Neural cell (in vitro differentiated cells): ENCODE data around the gene PDCD4. TPM values are rescaled to one million over a fixed set of nuclear protein-coding genes. Genes with fewer than 3 reads are reported as not detected.
A peak's percentile ranks its signal among the peaks of the same experiment; 100 is the strongest.

Experiments
- H2AFZ ChIP-seq: fragments of 200-600, 300-800 bp; sonication (generic), shearing (Covaris generic); 2 replicates; pipeline ENCODE4 v1.6.0; 2014; ENCODE audit warnings: low read depth, mild to moderate bottlenecking, antibody characterized with exemption, low read length, moderate library complexity
- H3F3A ChIP-seq: fragments of 200-600 bp; shearing (Covaris generic); 2 replicates; pipeline ENCODE4 v1.6.1; 2016; ENCODE audit warnings: mild to moderate bottlenecking, moderate library complexity, mixed read lengths, antibody characterized with exemption, low read length; ENCODE audit not compliant: insufficient read depth, poor library complexity, severe bottlenecking
- H3K27ac ChIP-seq: fragments of 200-600, 300-800 bp; sonication (generic), shearing (Covaris generic); 2 replicates; pipeline ENCODE4 v1.5.1; 2014; ENCODE audit warnings: mild to moderate bottlenecking, low read length, moderate library complexity
- H3K27me3 ChIP-seq: fragments of 300-800, 200-600 bp; sonication (generic), shearing (Covaris generic); 2 replicates; pipeline ENCODE4 v1.6.0; 2014; ENCODE audit warnings: mild to moderate bottlenecking, low read depth, low read length, moderate library complexity; ENCODE audit not compliant: insufficient read depth
- H3K36me3 ChIP-seq: fragments of 300-800, 200-600 bp; sonication (generic), shearing (Covaris generic); 2 replicates; pipeline ENCODE4 v1.5.1; 2014; ENCODE audit warnings: mild to moderate bottlenecking, antibody characterized with exemption, low read length, moderate library complexity; ENCODE audit not compliant: insufficient read depth
- H3K4me2 ChIP-seq: fragments of 300-800, 200-600 bp; sonication (generic), shearing (Covaris generic); 2 replicates; pipeline ENCODE4 v1.6.0; 2014; ENCODE audit warnings: mild to moderate bottlenecking, low read length
- H3K4me3 ChIP-seq: fragments of 300-800, 200-600 bp; sonication (generic), shearing (Covaris generic); 2 replicates; pipeline ENCODE4 v1.5.1; 2014; ENCODE audit warnings: mild to moderate bottlenecking, low read length, moderate library complexity
- H3K79me2 ChIP-seq: fragments of 200-600 bp; shearing (Covaris generic); replicated peaks from 2 replicates; pipeline ENCODE4 v1.6.0; 2014; ENCODE audit warnings: mild to moderate bottlenecking, low read length, moderate library complexity; ENCODE audit not compliant: insufficient read depth
- H3K9ac ChIP-seq: fragments of 300-800, 200-600 bp; sonication (generic), shearing (Covaris generic); 2 replicates; pipeline ENCODE4 v1.6.1; 2016; ENCODE audit warnings: mild to moderate bottlenecking, low read length, mixed read lengths
- H3K9me2 ChIP-seq: fragments of 200-600 bp; shearing (Covaris generic); 2 replicates; pipeline ENCODE4 v1.6.1; 2016; ENCODE audit warnings: mild to moderate bottlenecking, low read length, mixed read lengths; ENCODE audit not compliant: insufficient read depth
- H3K9me3 ChIP-seq: fragments of 200-600, 300-800 bp; sonication (generic), shearing (Covaris generic); 2 replicates; pipeline ENCODE4 v1.6.1; 2016; ENCODE audit warnings: mild to moderate bottlenecking, mixed run types, low read length, moderate library complexity, mixed read lengths
- H4K20me1 ChIP-seq: fragments of 200-600 bp; shearing (Covaris generic); 2 replicates; pipeline ENCODE4 v1.6.1; 2016; ENCODE audit warnings: mild to moderate bottlenecking, mixed run types; ENCODE audit not compliant: insufficient read depth
- CTCF ChIP-seq: fragments of 450-650 bp; IDR thresholded peaks from 2 replicates; pipeline ENCODE4 v1.5.1; 2014; ENCODE audit warnings: antibody characterized with exemption, mild to moderate bottlenecking, moderate library complexity; ENCODE audit not compliant: poor library complexity, severe bottlenecking
- EP300 ChIP-seq: fragments of 450-650 bp; conservative IDR thresholded peaks from 2 replicates; pipeline ENCODE4 v1.6.1; 2014; ENCODE audit warnings: antibody characterized with exemption, mild to moderate bottlenecking, moderate library complexity; ENCODE audit not compliant: poor library complexity, severe bottlenecking
- EZH2 ChIP-seq: fragments of 200-600, 300-800 bp; shearing (Covaris generic), sonication (generic); IDR thresholded peaks from 2 replicates; pipeline ENCODE4 v1.6.1; 2014; ENCODE audit warnings: antibody characterized with exemption, low read length, borderline replicate concordance, mild to moderate bottlenecking; ENCODE audit not compliant: insufficient read depth, poor library complexity, severe bottlenecking
- MXI1 ChIP-seq: fragments of 450-650 bp; conservative IDR thresholded peaks from 2 replicates; pipeline ENCODE4 v1.6.1; 2014; ENCODE audit warnings: antibody characterized with exemption, mild to moderate bottlenecking; ENCODE audit not compliant: poor library complexity, severe bottlenecking
- POLR2AphosphoS5 ChIP-seq: IDR thresholded peaks from 2 replicates; pipeline ENCODE4 v1.6.1; 2012
- RAD21 ChIP-seq: fragments of 450-650 bp; conservative IDR thresholded peaks from 2 replicates; pipeline ENCODE4 v1.6.1; 2014; ENCODE audit warnings: antibody characterized with exemption, mild to moderate bottlenecking, moderate library complexity
- REST ChIP-seq: IDR thresholded peaks from 2 replicates; pipeline ENCODE4 v1.6.1; 2012; ENCODE audit warnings: borderline replicate concordance
- SMC3 ChIP-seq: fragments of 450-650 bp; conservative IDR thresholded peaks from 2 replicates; pipeline ENCODE4 v1.6.1; 2014; ENCODE audit warnings: antibody characterized with exemption, mild to moderate bottlenecking, moderate library complexity; ENCODE audit not compliant: poor library complexity
- polyA plus RNA-seq: library from polyadenylated mRNA; depleted of rRNA; stranded (reverse); fragments of >200 nt; gene quantifications from 2 replicates; pipeline ENCODE4 v1.2.3, GENCODE V29; 2014

The PDCD4 gene
- polyA plus RNA-seq, 1 donor from 2014 or later, result 83.5 TPM

- H3K79me2 ChIP-seq, result peaks cover 32% of the 10 kb centered on the region
- peak overlapping the region; percentile 87 for H3K4me3 ChIP-seq
- no peaks in the 10 kb centered on the region for H3K27me3 ChIP-seq
- H3K36me3 ChIP-seq, result no peaks in the 10 kb centered on the region
- H3K9me3 ChIP-seq, result no peaks in the 10 kb centered on the region
- H3K4me2 ChIP-seq, result peak overlapping the region; percentile 43
- peak overlapping the region; percentile 87 for H3K27ac ChIP-seq
- TF ChIP-seq REST, result no peak
- no peaks in the 10 kb centered on the region for H4K20me1 ChIP-seq
- H3K9me2 ChIP-seq, result no peaks in the 10 kb centered on the region
- peak overlapping the region; percentile 90 for H3K9ac ChIP-seq
- no peaks in the 10 kb centered on the region for H3F3A ChIP-seq
- H2AFZ ChIP-seq, result no peak overlapping the region
Measured at GRCh38 chr10:110870823-110871297, 868 bp upstream of the PDCD4 start.

- no peaks in the 10 kb centered on the region for H3F3A ChIP-seq
- H3K27ac ChIP-seq, result peak overlapping the region; percentile 87
- H2AFZ ChIP-seq, result peak overlapping the region; percentile 71
- H3K79me2 ChIP-seq, result peaks cover 46% of the 10 kb centered on the region
- H3K9me2 ChIP-seq, result no peaks in the 10 kb centered on the region
- peak overlapping the region; percentile 87 for H3K4me3 ChIP-seq
- H3K9me3 ChIP-seq, result no peaks in the 10 kb centered on the region
- no peaks in the 10 kb centered on the region for H3K36me3 ChIP-seq
- TF ChIP-seq MXI1 (peak; percentile 93), CTCF (peak; percentile 61), POLR2AphosphoS5 (no peak), RAD21 (peak; percentile 60), EP300 (no peak), SMC3 (peak; percentile 73), EZH2 (no peak)
- peak overlapping the region; percentile 90 for H3K9ac ChIP-seq
- H4K20me1 ChIP-seq, result no peaks in the 10 kb centered on the region
- H3K27me3 ChIP-seq, result no peaks in the 10 kb centered on the region
- peak overlapping the region; percentile 66 for H3K4me2 ChIP-seq
Measured at GRCh38 chr10:110872145-110872983, 636 bp downstream of the PDCD4 start.
